Measurements from ENCODE around the gene EIF3I. TPM values are rescaled to one million over a fixed set of nuclear protein-coding genes. Genes with fewer than 3 reads are reported as not detected.

The EIF3I gene
- total and polyA plus RNA-seq, 2 donors, result 155 to 161 TPM

DNA sequence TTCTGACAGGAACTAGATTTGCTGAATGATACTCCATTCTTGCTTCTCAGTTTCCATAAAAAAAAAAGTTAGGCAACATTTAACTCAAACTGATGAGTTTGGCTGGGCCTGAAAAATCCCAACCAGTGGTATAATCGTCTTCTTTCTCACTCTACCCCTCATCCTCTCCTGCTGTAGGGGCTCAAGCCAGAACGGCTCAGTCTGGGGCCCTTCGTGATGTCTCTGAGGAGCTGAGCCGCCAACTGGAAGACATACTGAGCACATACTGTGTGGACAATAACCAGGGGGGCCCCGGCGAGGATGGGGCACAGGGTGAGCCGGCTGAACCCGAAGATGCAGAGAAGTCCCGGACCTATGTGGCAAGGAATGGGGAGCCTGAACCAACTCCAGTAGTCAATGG, 41.1 kb upstream of the EIF3I start:
- DNase-seq (ENCODE audit: low read depth in 6 of 9, low spot score in 9 of 9), result no peak
- Histone ChIP-seq H3K9me3 (ENCODE audit: control insufficient read depth in 2 of 2, insufficient read depth in 1 of 2, low read length in 1 of 2) (no peaks in the 10 kb centered on the region), H3K27ac (ENCODE audit: low read depth in 1 of 2, low read length in 1 of 2) (no peak overlapping the region), H3K4me3 (ENCODE audit: low read length in 2 of 2) (peak overlapping the region in 1 of 2 donors; percentile 88), H3K36me3 (ENCODE audit: control insufficient read depth in 2 of 2, insufficient read depth in 2 of 2, low read length in 1 of 2) (peaks cover 30 to 33% of the 10 kb centered on the region in 2 donors), H3K27me3 (ENCODE audit: control insufficient read depth in 2 of 2, insufficient read depth in 1 of 2, low read length in 1 of 2) (no peaks in the 10 kb centered on the region), H3K4me1 (ENCODE audit: control insufficient read depth in 2 of 2, insufficient read depth in 2 of 2, low read length in 2 of 2) (peaks cover 10 to 27% of the 10 kb centered on the region in 2 donors)
- WGBS, result 96% methylated on average over 9 of the region's 9 CpGs

DNA sequence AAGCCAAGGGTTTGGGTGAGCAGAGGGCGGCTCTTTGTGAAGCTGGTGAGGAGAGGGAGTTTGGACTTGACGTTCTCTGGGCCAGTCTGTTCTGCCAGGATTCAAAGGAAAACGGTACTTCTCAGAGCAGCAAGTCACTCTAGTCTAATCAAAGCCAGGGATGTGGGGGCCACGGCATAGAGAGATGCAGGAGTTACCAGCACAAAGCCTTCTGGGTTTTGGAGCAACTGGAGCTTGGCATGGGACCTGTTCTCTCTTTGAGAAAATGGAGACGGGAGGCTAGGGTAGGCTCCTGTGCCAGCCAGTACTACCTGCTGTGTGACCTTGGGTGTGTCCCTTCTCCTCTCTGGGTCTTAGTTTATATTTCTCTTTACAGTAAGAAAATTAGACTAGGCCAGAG, 40.6 kb upstream of the EIF3I start:
- H3K27ac ChIP-seq (ENCODE audit: low read depth in 1 of 2, low read length in 1 of 2), result no peak overlapping the region

DNA sequence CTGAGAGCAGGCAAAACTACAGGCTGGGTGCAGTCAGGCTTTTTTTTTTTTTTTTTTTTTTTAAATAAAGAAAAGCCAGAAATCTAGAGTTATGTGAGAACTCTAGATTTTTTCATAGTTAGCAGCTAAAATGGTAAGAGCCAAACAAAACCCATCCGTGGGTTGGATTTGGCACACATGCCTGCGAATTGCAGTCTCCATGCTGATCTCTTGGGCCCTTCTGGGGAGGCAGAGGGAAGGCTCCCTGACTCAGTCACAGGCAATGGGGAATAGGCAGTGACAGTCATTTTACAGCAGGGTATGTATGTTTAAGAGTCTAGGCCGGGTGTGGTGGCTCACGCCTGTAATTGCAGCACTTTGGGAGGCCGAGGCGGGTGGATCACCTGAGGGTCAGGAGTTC, 40.1 kb upstream of the EIF3I start:
- Histone ChIP-seq H3K4me1 (ENCODE audit: control insufficient read depth in 2 of 2, insufficient read depth in 2 of 2, low read length in 2 of 2) (peaks cover 10 to 27% of the 10 kb centered on the region in 2 donors), H3K36me3 (ENCODE audit: control insufficient read depth in 2 of 2, insufficient read depth in 2 of 2, low read length in 1 of 2) (peaks cover 37 to 40% of the 10 kb centered on the region in 2 donors), H3K27ac (ENCODE audit: low read depth in 1 of 2, low read length in 1 of 2) (no peak overlapping the region)

More for the DNA sequence above, 40.6 kb upstream of the EIF3I start:
- DNase-seq (ENCODE audit: low read depth in 6 of 9, low spot score in 9 of 9), result no peak
- Histone ChIP-seq H3K4me1 (ENCODE audit: control insufficient read depth in 2 of 2, insufficient read depth in 2 of 2, low read length in 2 of 2) (peaks cover 10 to 27% of the 10 kb centered on the region in 2 donors), H3K27me3 (ENCODE audit: control insufficient read depth in 2 of 2, insufficient read depth in 1 of 2, low read length in 1 of 2) (no peaks in the 10 kb centered on the region), H3K4me3 (ENCODE audit: low read length in 2 of 2) (no peak overlapping the region), H3K36me3 (ENCODE audit: control insufficient read depth in 2 of 2, insufficient read depth in 2 of 2, low read length in 1 of 2) (peaks cover 35 to 37% of the 10 kb centered on the region in 2 donors), H3K9me3 (ENCODE audit: control insufficient read depth in 2 of 2, insufficient read depth in 1 of 2, low read length in 1 of 2) (no peaks in the 10 kb centered on the region)
- WGBS, result 94% methylated on average over 5 of the region's 5 CpGs

DNA sequence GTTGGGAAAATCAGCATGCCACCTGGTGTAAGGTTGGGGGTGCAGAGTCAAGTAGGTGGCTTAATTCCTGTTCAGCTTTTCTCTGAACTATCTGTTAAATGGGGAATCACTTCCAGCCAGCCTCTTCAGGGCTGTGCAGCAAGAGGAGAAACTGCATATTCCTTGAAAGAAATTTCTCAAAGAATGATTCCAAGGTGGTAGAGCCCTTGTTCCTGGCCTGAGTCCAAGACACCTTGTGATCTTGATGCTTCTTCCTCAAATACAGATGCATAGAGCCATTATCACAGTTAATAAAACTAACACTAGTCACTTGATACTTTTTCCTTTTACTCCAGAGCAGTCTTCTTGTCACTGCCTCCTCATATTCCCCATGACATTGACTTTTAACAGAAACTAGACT, 37.6 kb upstream of the EIF3I start:
- no peaks in the 10 kb centered on the region for H3K27me3 ChIP-seq (ENCODE audit: control insufficient read depth in 2 of 2, insufficient read depth in 1 of 2, low read length in 1 of 2)
- DNase-seq (ENCODE audit: low read depth in 6 of 9, low spot score in 9 of 9), result no peak
- H3K9me3 ChIP-seq (ENCODE audit: control insufficient read depth in 2 of 2, insufficient read depth in 1 of 2, low read length in 1 of 2), result no peaks in the 10 kb centered on the region
- no peak overlapping the region for H3K4me3 ChIP-seq (ENCODE audit: low read length in 2 of 2)
- peaks cover 57 to 66% of the 10 kb centered on the region in 2 donors for H3K36me3 ChIP-seq (ENCODE audit: control insufficient read depth in 2 of 2, insufficient read depth in 2 of 2, low read length in 1 of 2)
- H3K4me1 ChIP-seq (ENCODE audit: control insufficient read depth in 2 of 2, insufficient read depth in 2 of 2, low read length in 2 of 2), result peaks cover 8 to 18% of the 10 kb centered on the region in 2 donors
- H3K27ac ChIP-seq (ENCODE audit: low read depth in 1 of 2, low read length in 1 of 2), result no peak overlapping the region

More for the DNA sequence above, 40.1 kb upstream of the EIF3I start:
- Histone ChIP-seq H3K4me3 (ENCODE audit: low read length in 2 of 2) (no peak overlapping the region), H3K27me3 (ENCODE audit: control insufficient read depth in 2 of 2, insufficient read depth in 1 of 2, low read length in 1 of 2) (no peaks in the 10 kb centered on the region), H3K9me3 (ENCODE audit: control insufficient read depth in 2 of 2, insufficient read depth in 1 of 2, low read length in 1 of 2) (no peaks in the 10 kb centered on the region)
- 98% methylated on average over 6 of the region's 6 CpGs for WGBS
- DNase-seq (ENCODE audit: low read depth in 6 of 9, low spot score in 9 of 9), result no peak

DNA sequence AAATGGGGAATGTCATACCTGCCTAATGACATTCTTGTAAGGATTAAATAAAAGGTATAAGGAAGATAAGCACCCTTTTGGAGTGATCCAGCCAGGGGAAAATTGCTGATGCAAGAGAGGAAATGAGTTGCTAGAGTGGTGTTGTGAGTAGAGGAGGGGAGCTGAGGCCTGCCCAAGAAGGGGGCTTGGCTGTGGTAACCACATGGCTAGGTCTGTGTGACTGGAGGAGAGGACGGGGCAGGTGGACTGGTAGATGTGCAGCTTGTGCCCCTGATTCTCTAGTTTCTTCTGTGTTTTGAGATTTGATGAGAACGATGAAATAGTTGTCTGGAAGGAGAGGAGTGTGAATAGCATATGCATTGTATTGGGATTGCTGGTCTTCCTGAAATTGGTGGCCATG, 36.1 kb upstream of the EIF3I start:
- peaks cover 4 to 7% of the 10 kb centered on the region in 2 donors for H3K4me1 ChIP-seq (ENCODE audit: control insufficient read depth in 2 of 2, insufficient read depth in 2 of 2, low read length in 2 of 2)
- 98% methylated on average over 2 of the region's 2 CpGs for WGBS
- H3K36me3 ChIP-seq (ENCODE audit: control insufficient read depth in 2 of 2, insufficient read depth in 2 of 2, low read length in 1 of 2), result peaks cover 70 to 80% of the 10 kb centered on the region in 2 donors

DNA sequence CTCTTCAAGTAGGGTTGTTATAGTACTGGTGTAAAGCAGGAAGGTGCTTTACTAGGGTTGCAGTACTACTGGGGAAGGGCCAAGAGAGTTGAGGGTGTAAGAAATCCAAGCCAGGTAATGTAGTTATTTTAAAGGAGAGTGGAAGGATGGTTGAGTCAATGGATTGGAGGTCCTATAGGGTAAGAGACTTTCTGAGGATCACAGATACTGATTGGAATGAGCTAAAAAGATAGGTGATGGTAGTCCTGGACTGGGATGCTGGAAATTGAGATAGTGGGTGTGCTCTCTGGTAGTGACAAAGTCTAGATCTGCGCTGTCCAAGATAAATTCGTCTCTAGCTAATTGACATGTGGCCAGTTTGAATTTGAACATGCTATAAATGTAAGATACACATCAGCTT, 35.7 kb upstream of the EIF3I start:
- Histone ChIP-seq H3K27me3 (ENCODE audit: control insufficient read depth in 2 of 2, insufficient read depth in 1 of 2, low read length in 1 of 2) (no peaks in the 10 kb centered on the region), H3K27ac (ENCODE audit: low read depth in 1 of 2, low read length in 1 of 2) (no peak overlapping the region), H3K4me3 (ENCODE audit: low read length in 2 of 2) (no peak overlapping the region), H3K36me3 (ENCODE audit: control insufficient read depth in 2 of 2, insufficient read depth in 2 of 2, low read length in 1 of 2) (peaks cover 70 to 84% of the 10 kb centered on the region in 2 donors), H3K9me3 (ENCODE audit: control insufficient read depth in 2 of 2, insufficient read depth in 1 of 2, low read length in 1 of 2) (no peaks in the 10 kb centered on the region), H3K4me1 (ENCODE audit: control insufficient read depth in 2 of 2, insufficient read depth in 2 of 2, low read length in 2 of 2) (peaks cover 3% of the 10 kb centered on the region in 2 donors)
- 98% methylated on average over 2 of the region's 2 CpGs for WGBS
- no peak for DNase-seq (ENCODE audit: low read depth in 6 of 9, low spot score in 9 of 9)

More for the DNA sequence above, 36.1 kb upstream of the EIF3I start:
- no peak overlapping the region for H3K27ac ChIP-seq (ENCODE audit: low read depth in 1 of 2, low read length in 1 of 2)
- no peaks in the 10 kb centered on the region for H3K27me3 ChIP-seq (ENCODE audit: control insufficient read depth in 2 of 2, insufficient read depth in 1 of 2, low read length in 1 of 2)
- H3K9me3 ChIP-seq (ENCODE audit: control insufficient read depth in 2 of 2, insufficient read depth in 1 of 2, low read length in 1 of 2), result no peaks in the 10 kb centered on the region
- DNase-seq (ENCODE audit: low read depth in 6 of 9, low spot score in 9 of 9), result no peak
- H3K4me3 ChIP-seq (ENCODE audit: low read length in 2 of 2), result no peak overlapping the region

DNA sequence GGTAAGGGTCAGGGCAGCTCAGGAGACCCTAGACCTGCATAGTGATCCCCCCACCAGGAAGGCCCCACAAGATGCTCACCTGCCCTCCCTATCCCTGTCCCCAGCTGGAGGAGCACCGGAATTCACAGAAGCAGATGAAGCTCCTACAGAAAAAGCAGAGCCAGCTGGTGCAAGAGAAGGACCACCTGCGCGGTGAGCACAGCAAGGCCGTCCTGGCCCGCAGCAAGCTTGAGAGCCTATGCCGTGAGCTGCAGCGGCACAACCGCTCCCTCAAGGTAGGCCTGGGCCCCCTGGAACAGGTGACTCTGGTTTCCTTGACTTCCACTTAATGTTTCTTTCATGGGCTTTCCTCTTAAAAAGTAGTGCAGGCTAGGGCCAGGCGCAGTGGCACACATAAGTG, 34.4 kb upstream of the EIF3I start:
- WGBS, result 99% methylated on average over 9 of the region's 9 CpGs
- Histone ChIP-seq H3K4me3 (ENCODE audit: low read length in 2 of 2) (no peak overlapping the region), H3K27me3 (ENCODE audit: control insufficient read depth in 2 of 2, insufficient read depth in 1 of 2, low read length in 1 of 2) (no peaks in the 10 kb centered on the region), H3K27ac (ENCODE audit: low read depth in 1 of 2, low read length in 1 of 2) (no peak overlapping the region), H3K36me3 (ENCODE audit: control insufficient read depth in 2 of 2, insufficient read depth in 2 of 2, low read length in 1 of 2) (peaks cover 72 to 89% of the 10 kb centered on the region in 2 donors), H3K9me3 (ENCODE audit: control insufficient read depth in 2 of 2, insufficient read depth in 1 of 2, low read length in 1 of 2) (no peaks in the 10 kb centered on the region), H3K4me1 (ENCODE audit: control insufficient read depth in 2 of 2, insufficient read depth in 2 of 2, low read length in 2 of 2) (peaks cover 0 to 2% of the 10 kb centered on the region in 2 donors)
- no peak for DNase-seq (ENCODE audit: low read depth in 6 of 9, low spot score in 9 of 9)

DNA sequence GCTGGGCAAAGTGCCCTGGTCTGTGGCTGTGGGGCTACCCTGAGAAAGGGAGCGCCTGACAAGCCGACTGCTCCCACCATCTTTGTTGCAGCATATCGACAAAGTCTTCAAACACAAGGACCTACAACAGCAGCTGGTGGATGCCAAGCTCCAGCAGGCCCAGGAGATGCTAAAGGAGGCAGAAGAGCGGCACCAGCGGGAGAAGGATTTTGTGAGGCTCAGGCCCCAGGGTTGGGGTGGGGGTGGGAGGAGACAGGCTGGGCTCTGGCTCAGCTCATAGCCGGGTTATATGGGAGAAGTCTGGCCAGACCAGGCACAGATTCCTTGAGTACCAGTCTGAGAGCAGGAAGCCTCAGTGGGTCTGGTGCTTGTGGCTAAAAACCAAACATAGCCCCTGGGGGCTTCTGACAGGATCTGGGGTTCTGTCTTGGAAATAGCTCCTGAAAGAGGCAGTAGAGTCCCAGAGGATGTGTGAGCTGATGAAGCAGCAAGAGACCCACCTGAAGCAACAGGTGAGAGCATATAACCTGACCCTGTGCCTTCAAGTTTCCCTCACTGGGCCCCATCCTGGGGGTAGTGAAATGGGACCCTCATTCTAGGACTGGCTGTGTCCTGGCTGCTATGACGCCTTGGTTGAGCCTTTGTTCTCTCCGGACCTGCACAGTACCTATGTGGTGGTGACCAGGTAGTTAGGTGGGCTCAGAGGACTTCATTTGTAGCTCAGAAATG, 29.8 kb upstream of the EIF3I start:
- H3K4me1 ChIP-seq (ENCODE audit: control insufficient read depth in 2 of 2, insufficient read depth in 2 of 2, low read length in 2 of 2), result peaks cover 5 to 14% of the 10 kb centered on the region in 2 donors
- 98% methylated on average over 8 of the region's 8 CpGs for WGBS
- H3K4me3 ChIP-seq (ENCODE audit: low read length in 2 of 2), result no peak overlapping the region
- no peaks in the 10 kb centered on the region for H3K9me3 ChIP-seq (ENCODE audit: control insufficient read depth in 2 of 2, insufficient read depth in 1 of 2, low read length in 1 of 2)
- no peak for DNase-seq (ENCODE audit: low read depth in 6 of 9, low spot score in 9 of 9)
- peak overlapping the region in 1 of 2 donors; percentile 3 for H3K27ac ChIP-seq (ENCODE audit: low read depth in 1 of 2, low read length in 1 of 2)
- no peaks in the 10 kb centered on the region for H3K27me3 ChIP-seq (ENCODE audit: control insufficient read depth in 2 of 2, insufficient read depth in 1 of 2, low read length in 1 of 2)
- H3K36me3 ChIP-seq (ENCODE audit: control insufficient read depth in 2 of 2, insufficient read depth in 2 of 2, low read length in 1 of 2), result peaks cover 90 to 98% of the 10 kb centered on the region in 2 donors

DNA sequence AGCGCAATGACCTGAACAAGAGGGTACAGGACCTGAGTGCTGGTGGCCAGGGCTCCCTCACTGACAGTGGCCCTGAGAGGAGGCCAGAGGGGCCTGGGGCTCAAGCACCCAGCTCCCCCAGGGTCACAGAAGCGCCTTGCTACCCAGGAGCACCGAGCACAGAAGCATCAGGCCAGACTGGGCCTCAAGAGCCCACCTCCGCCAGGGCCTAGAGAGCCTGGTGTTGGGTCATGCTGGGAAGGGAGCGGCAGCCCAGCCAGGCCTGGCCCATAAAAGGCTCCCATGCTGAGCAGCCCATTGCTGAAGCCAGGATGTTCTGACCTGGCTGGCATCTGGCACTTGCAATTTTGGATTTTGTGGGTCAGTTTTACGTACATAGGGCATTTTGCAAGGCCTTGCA, 27.2 kb upstream of the EIF3I start:
- Histone ChIP-seq H3K9me3 (ENCODE audit: control insufficient read depth in 2 of 2, insufficient read depth in 1 of 2, low read length in 1 of 2) (no peaks in the 10 kb centered on the region), H3K36me3 (ENCODE audit: control insufficient read depth in 2 of 2, insufficient read depth in 2 of 2, low read length in 1 of 2) (peaks cover 76 to 85% of the 10 kb centered on the region in 2 donors), H3K27me3 (ENCODE audit: control insufficient read depth in 2 of 2, insufficient read depth in 1 of 2, low read length in 1 of 2) (no peaks in the 10 kb centered on the region), H3K4me3 (ENCODE audit: low read length in 2 of 2) (no peak overlapping the region), H3K27ac (ENCODE audit: low read depth in 1 of 2, low read length in 1 of 2) (no peak overlapping the region), H3K4me1 (ENCODE audit: control insufficient read depth in 2 of 2, insufficient read depth in 2 of 2, low read length in 2 of 2) (peaks cover 10 to 26% of the 10 kb centered on the region in 2 donors)
- no peak for DNase-seq (ENCODE audit: low read depth in 6 of 9, low spot score in 9 of 9)
- WGBS, result over 99% methylated on average over 6 of the region's 6 CpGs
